HepG2 (cell line): ENCODE data around the gene AQP6.

Source experiments
- GATA4 ChIP-seq: sonication (generic); IDR thresholded peaks from 2 replicates; pipeline ENCODE4 v1.6.1; 2016; ENCODE audit warnings: antibody characterized with exemption, low read depth, borderline replicate concordance
- NCOA2 ChIP-seq: sonication (generic); formaldehyde crosslinking; IDR thresholded peaks from 2 replicates; pipeline ENCODE4 v1.8.0; 2022; ENCODE audit warnings: inconsistent platforms
- POLR2AphosphoS5 ChIP-seq: IDR thresholded peaks from 2 replicates; pipeline ENCODE4 v1.6.1; 2012; ENCODE audit warnings: low read depth, low read length
- TCF7L2 ChIP-seq: IDR thresholded peaks from 2 replicates; pipeline ENCODE4 v1.6.1; 2011; ENCODE audit warnings: mild to moderate bottlenecking, low read depth, low read length, moderate library complexity
- ZFYVE20 ChIP-seq: sonication (generic); formaldehyde crosslinking; IDR thresholded peaks from 2 replicates; pipeline ENCODE4 v1.8.0; 2023; ENCODE audit warnings: low read depth, mild to moderate bottlenecking, moderate library complexity, missing genetic modification reagents, borderline replicate concordance
- ZKSCAN8 ChIP-seq: IDR thresholded peaks from 2 replicates; pipeline ENCODE4 v1.6.1; 2016; ENCODE audit warnings: borderline replicate concordance, missing genetic modification reagents, missing compliant biosample characterization
- TF ChIP-seq, protein P1 (sequence below): sonication (generic); formaldehyde crosslinking; IDR thresholded peaks from 2 replicates; pipeline ENCODE4 v1.5.0; 2020; ENCODE audit warnings: mild to moderate bottlenecking, missing genetic modification reagents, moderate library complexity

DNA sequence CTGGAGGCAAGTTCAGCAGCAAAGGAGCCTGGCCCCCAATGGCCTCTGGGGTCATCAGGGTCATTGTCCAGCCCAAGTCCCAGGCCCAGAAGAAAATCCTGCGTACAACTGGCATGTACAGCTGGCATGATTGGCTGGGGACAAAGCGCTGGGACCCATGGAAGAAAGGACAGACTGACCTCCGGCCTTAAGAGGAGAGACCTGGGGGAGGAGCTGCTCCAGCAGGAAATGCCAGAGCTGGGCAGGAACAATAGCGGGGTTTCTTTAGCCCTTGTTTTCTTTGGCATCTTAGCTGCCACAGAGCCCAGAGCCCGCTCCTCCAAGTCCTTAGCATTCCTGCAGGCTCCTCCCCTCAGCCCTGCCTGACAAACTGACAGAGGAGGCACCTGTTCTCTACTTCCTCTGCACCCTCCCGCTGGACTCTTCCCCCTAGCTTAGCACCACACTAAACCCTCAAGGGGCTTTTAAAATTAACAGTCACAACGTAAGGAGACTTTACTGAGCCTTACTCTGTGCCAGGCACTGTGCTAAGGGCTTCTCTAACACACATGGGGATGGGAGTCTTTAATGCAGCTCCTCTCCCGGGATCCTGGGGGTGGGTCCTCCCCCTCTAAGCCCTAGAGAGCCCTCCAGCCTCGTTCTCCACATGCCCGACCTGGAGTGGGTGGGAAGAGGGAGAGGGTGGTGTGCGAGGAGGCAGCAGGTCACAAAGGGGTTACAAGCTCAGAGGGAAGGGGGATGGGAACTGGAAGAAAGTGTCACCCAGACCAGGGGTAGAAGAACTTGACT, 12.9 kb upstream of the AQP6 start:
- TF ChIP-seq ZKSCAN8 (CRISPR knock-in tag), result no peak
- TF ChIP-seq POLR2AphosphoS5, result no peak
- TF ChIP-seq NCOA2, result no peak
- TF ChIP-seq, protein P1, sequence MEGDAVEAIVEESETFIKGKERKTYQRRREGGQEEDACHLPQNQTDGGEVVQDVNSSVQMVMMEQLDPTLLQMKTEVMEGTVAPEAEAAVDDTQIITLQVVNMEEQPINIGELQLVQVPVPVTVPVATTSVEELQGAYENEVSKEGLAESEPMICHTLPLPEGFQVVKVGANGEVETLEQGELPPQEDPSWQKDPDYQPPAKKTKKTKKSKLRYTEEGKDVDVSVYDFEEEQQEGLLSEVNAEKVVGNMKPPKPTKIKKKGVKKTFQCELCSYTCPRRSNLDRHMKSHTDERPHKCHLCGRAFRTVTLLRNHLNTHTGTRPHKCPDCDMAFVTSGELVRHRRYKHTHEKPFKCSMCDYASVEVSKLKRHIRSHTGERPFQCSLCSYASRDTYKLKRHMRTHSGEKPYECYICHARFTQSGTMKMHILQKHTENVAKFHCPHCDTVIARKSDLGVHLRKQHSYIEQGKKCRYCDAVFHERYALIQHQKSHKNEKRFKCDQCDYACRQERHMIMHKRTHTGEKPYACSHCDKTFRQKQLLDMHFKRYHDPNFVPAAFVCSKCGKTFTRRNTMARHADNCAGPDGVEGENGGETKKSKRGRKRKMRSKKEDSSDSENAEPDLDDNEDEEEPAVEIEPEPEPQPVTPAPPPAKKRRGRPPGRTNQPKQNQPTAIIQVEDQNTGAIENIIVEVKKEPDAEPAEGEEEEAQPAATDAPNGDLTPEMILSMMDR, result no peak
- no peak for TF ChIP-seq GATA4
- no peak for TF ChIP-seq ZFYVE20
- TF ChIP-seq TCF7L2, result no peak
